Stimulated activated naive CD8-positive, alpha-beta T cell treated with anti-CD3 and anti-CD28 coated beads, Interleukin-15, Interleukin-2, amounts not matched to agents 100 ng/mL and 50 ng/mL, for 24 hours (primary cell): ENCODE results near the gene TMTC1.

Source experiments
- H3K27ac Mint-ChIP-seq: one replicate; pipeline ENCODE4 v1.8.0; 2021; ENCODE audit warnings: mild to moderate bottlenecking, mixed read lengths
- H3K27me3 Mint-ChIP-seq: one replicate; pipeline ENCODE4 v1.8.0; 2021; ENCODE audit warnings: mixed read lengths
- H3K36me3 Mint-ChIP-seq: one replicate; pipeline ENCODE4 v1.8.0; 2021; ENCODE audit warnings: low read depth, mixed read lengths
- H3K4me1 Mint-ChIP-seq: one replicate; pipeline ENCODE4 v1.8.0; 2021; ENCODE audit warnings: low read depth, mixed read lengths
- H3K4me3 Mint-ChIP-seq: one replicate; pipeline ENCODE4 v1.8.0; 2021; ENCODE audit warnings: mild to moderate bottlenecking, mixed read lengths
- H3K9me3 Mint-ChIP-seq: one replicate; pipeline ENCODE4 v1.8.0; 2021; ENCODE audit warnings: mixed read lengths

The TMTC1 gene

GRCh38 chr12:29739279-29739991 lies 44.3 kb downstream of the TMTC1 start:
- no peaks in the 10 kb centered on the region for H3K27me3 Mint-ChIP-seq
- no peaks in the 10 kb centered on the region for H3K36me3 Mint-ChIP-seq
- no peaks in the 10 kb centered on the region for H3K4me1 Mint-ChIP-seq
- H3K27ac Mint-ChIP-seq, result no peak overlapping the region
- H3K4me3 Mint-ChIP-seq, result no peak overlapping the region
- H3K9me3 Mint-ChIP-seq, result no peaks in the 10 kb centered on the region

DNA sequence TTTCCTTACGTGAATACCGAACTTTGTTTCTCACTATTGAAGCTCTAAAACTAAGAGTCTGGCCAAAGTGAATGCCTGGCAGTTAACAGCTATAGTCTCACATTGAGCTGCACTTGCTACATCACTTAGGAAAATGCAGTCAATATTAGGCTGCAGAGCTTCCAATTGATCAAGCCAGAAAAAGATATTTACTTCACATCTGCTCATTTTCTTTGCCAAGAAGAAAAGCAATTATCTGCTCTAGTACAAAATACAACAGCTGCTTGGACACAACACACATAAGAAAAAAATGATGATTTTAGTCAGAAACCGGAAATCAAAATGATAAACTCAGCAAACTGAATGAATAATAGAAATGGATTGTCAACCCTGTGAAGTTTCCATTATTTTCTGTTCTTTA lies 45.4 kb downstream of the TMTC1 start:
- Mint-ChIP-seq H3K4me1 (no peaks in the 10 kb centered on the region), H3K36me3 (no peaks in the 10 kb centered on the region), H3K4me3 (no peak overlapping the region), H3K9me3 (no peaks in the 10 kb centered on the region), H3K27ac (no peak overlapping the region), H3K27me3 (no peaks in the 10 kb centered on the region)

DNA sequence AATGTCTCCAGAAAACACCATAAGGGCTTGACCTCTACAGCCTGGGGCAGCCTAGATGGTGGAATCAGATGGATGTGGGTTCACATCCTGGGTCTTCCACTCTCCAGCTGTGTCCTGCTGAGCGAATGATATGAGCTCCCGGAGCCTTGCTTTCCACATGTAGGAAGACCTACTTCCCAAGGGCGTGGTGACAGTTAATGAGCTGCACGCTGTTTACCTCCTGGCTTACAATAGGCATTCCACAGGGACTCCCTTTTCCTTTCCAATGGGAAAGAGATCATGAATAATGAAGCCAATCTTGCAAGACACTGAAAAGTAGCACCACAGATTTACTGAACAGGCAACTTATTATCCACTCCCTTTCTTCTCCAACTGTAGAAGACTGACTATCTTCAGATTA lies 46.1 kb downstream of the TMTC1 start:
- no peaks in the 10 kb centered on the region for H3K36me3 Mint-ChIP-seq
- no peak overlapping the region for H3K4me3 Mint-ChIP-seq
- H3K4me1 Mint-ChIP-seq, result no peaks in the 10 kb centered on the region
- H3K27ac Mint-ChIP-seq, result no peak overlapping the region
- H3K27me3 Mint-ChIP-seq, result no peaks in the 10 kb centered on the region
- no peaks in the 10 kb centered on the region for H3K9me3 Mint-ChIP-seq

DNA sequence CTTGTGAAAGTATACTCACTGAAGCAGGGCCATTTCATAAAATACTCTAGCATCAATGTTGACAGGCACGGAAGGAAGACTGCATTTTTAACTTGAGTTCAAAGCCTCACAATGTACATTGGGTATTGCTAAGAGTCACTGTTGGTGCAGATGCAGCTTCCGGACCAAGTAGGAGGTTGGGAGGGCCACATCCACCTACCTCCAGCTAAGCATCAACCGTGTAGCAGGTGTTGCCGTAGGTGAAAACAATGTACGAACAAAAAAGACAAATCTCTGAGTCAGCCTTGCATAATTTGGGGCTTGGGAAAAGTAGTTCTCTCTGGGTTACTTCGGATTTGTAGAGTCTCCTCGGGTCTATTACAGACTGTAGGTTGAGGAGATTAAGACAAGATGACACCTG lies 48.1 kb downstream of the TMTC1 start:
- no peak overlapping the region for H3K4me3 Mint-ChIP-seq
- H3K27me3 Mint-ChIP-seq, result no peaks in the 10 kb centered on the region
- no peaks in the 10 kb centered on the region for H3K4me1 Mint-ChIP-seq
- no peak overlapping the region for H3K27ac Mint-ChIP-seq
- no peaks in the 10 kb centered on the region for H3K36me3 Mint-ChIP-seq
- no peaks in the 10 kb centered on the region for H3K9me3 Mint-ChIP-seq

GRCh38 chr12:29734734-29735133 lies 49.0 kb downstream of the TMTC1 start:
- H3K4me3 Mint-ChIP-seq, result no peak overlapping the region

GRCh38 chr12:29734305-29734704 lies 49.4 kb downstream of the TMTC1 start:
- Mint-ChIP-seq H3K9me3 (no peaks in the 10 kb centered on the region), H3K36me3 (no peaks in the 10 kb centered on the region), H3K4me3 (no peak overlapping the region), H3K27ac (no peak overlapping the region), H3K27me3 (no peaks in the 10 kb centered on the region), H3K4me1 (no peaks in the 10 kb centered on the region)

More at GRCh38 chr12:29734734-29735133, 49.0 kb downstream of the TMTC1 start:
- Mint-ChIP-seq H3K4me1 (no peaks in the 10 kb centered on the region), H3K27me3 (no peaks in the 10 kb centered on the region), H3K36me3 (no peaks in the 10 kb centered on the region), H3K27ac (no peak overlapping the region), H3K9me3 (no peaks in the 10 kb centered on the region)

- no peak overlapping the region for H3K27ac Mint-ChIP-seq
- H3K36me3 Mint-ChIP-seq, result no peaks in the 10 kb centered on the region
- no peaks in the 10 kb centered on the region for H3K4me1 Mint-ChIP-seq
- H3K4me3 Mint-ChIP-seq, result no peak overlapping the region
- H3K27me3 Mint-ChIP-seq, result no peaks in the 10 kb centered on the region
- H3K9me3 Mint-ChIP-seq, result no peaks in the 10 kb centered on the region
Measured at GRCh38 chr12:29733501-29733900, 50.2 kb downstream of the TMTC1 start.

GRCh38 chr12:29733060-29733459 lies 50.7 kb downstream of the TMTC1 start:
- H3K27ac Mint-ChIP-seq, result no peak overlapping the region
- H3K27me3 Mint-ChIP-seq, result no peaks in the 10 kb centered on the region
- no peaks in the 10 kb centered on the region for H3K9me3 Mint-ChIP-seq
- no peaks in the 10 kb centered on the region for H3K4me1 Mint-ChIP-seq
- H3K36me3 Mint-ChIP-seq, result no peaks in the 10 kb centered on the region
- no peak overlapping the region for H3K4me3 Mint-ChIP-seq

DNA sequence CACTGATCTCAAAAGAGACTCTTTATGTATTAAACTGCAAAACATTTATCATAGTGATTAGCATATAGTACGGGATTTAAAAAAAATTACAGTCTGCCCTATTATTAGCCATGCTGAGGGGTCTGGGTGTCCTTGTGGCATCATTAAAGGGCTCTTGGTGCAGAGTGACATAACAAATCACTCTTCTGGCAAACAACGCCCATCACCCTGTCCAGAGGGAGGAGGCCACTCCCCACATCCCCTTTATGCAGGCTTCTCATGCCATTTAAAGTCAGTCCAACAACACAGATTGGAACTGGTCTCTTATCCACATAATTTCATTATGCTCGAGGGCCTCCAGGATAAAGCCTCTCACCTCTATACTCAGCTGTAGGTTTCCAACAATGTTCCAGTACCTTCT lies 51.1 kb downstream of the TMTC1 start:
- Mint-ChIP-seq H3K36me3 (no peaks in the 10 kb centered on the region), H3K4me1 (no peaks in the 10 kb centered on the region), H3K27ac (no peak overlapping the region), H3K9me3 (no peaks in the 10 kb centered on the region), H3K4me3 (no peak overlapping the region), H3K27me3 (no peaks in the 10 kb centered on the region)

DNA sequence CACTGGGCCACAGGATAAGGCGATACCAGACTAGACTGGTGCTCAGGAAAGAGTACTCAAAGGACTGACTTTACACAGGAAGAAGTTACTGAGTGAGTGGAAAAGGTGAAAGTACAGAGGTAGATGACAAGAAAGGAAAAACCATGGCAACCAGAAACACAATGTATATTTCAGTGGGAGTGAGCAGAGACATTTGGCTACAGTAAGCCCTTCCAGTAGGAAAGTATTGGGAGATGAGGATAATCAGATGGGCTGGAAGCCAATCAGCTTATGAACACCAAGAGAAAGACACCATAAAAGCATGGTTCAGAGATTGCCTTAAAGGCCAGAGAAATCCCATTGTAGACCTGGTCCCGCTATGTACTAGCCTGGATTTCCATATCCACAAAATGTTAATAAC lies 51.6 kb downstream of the TMTC1 start:
- Mint-ChIP-seq H3K36me3 (no peaks in the 10 kb centered on the region), H3K27me3 (no peaks in the 10 kb centered on the region), H3K9me3 (no peaks in the 10 kb centered on the region), H3K27ac (no peak overlapping the region), H3K4me3 (no peak overlapping the region), H3K4me1 (no peaks in the 10 kb centered on the region)

- Mint-ChIP-seq H3K27ac (no peak overlapping the region), H3K27me3 (no peaks in the 10 kb centered on the region), H3K9me3 (no peaks in the 10 kb centered on the region), H3K4me3 (no peak overlapping the region), H3K4me1 (no peaks in the 10 kb centered on the region), H3K36me3 (no peaks in the 10 kb centered on the region)
Measured at GRCh38 chr12:29731591-29731990, 52.2 kb downstream of the TMTC1 start.

- Mint-ChIP-seq H3K36me3 (no peaks in the 10 kb centered on the region), H3K4me3 (no peak overlapping the region), H3K27ac (no peak overlapping the region), H3K27me3 (no peaks in the 10 kb centered on the region), H3K9me3 (no peaks in the 10 kb centered on the region), H3K4me1 (no peaks in the 10 kb centered on the region)
Measured at GRCh38 chr12:29730481-29730880, 53.3 kb downstream of the TMTC1 start.

DNA sequence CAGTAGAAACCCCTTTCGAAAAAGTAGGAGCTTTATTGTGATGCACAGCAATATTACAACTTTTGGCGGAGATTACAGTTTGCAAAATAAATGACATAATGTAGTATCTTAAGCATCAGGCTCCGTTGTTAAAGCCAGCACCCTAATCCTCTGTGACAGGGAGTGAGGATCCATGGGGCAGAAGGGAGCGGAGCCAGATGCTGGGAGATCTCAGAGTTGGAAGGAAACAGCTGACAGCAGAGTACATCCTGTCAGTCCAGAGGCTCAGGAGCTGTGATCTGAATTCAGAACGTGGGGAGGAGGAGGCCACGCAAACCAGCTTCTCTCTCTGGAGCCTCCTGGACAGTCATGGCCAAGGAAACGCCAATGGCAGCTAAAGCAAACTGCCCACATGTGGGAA lies 55.7 kb downstream of the TMTC1 start:
- Mint-ChIP-seq H3K36me3 (no peaks in the 10 kb centered on the region), H3K4me1 (no peaks in the 10 kb centered on the region), H3K4me3 (no peak overlapping the region), H3K27ac (no peak overlapping the region), H3K9me3 (no peaks in the 10 kb centered on the region), H3K27me3 (no peaks in the 10 kb centered on the region)

- no peaks in the 10 kb centered on the region for H3K27me3 Mint-ChIP-seq
- H3K4me1 Mint-ChIP-seq, result no peaks in the 10 kb centered on the region
- H3K4me3 Mint-ChIP-seq, result no peak overlapping the region
- no peak overlapping the region for H3K27ac Mint-ChIP-seq
- H3K36me3 Mint-ChIP-seq, result no peaks in the 10 kb centered on the region
- no peaks in the 10 kb centered on the region for H3K9me3 Mint-ChIP-seq
Measured at GRCh38 chr12:29726741-29727348, 56.9 kb downstream of the TMTC1 start.

- H3K4me3 Mint-ChIP-seq, result no peak overlapping the region
- no peaks in the 10 kb centered on the region for H3K4me1 Mint-ChIP-seq
- H3K9me3 Mint-ChIP-seq, result no peaks in the 10 kb centered on the region
- no peaks in the 10 kb centered on the region for H3K27me3 Mint-ChIP-seq
- H3K27ac Mint-ChIP-seq, result no peak overlapping the region
- no peaks in the 10 kb centered on the region for H3K36me3 Mint-ChIP-seq
Measured at GRCh38 chr12:29726321-29726692, 57.4 kb downstream of the TMTC1 start.
